GM23248 (cell line): ENCODE measurements around the gene MAP3K1.

Experiments used
- EZH2 ChIP-seq: fragments of 200-600 bp; sonication (generic); IDR thresholded peaks from 2 replicates; pipeline ENCODE4 v1.6.1; 2018; ENCODE audit warnings: antibody characterized with exemption, mild to moderate bottlenecking; ENCODE audit not compliant: insufficient read depth, poor library complexity, severe bottlenecking
- EZH2phosphoT487 ChIP-seq: fragments of 200-600 bp; sonication (generic); IDR thresholded peaks from 2 replicates; pipeline ENCODE4 v1.6.1; 2018; ENCODE audit warnings: antibody characterized with exemption, moderate library complexity, mild to moderate bottlenecking, low read depth; ENCODE audit not compliant: insufficient read depth

GRCh38 chr5:56819060-56819881, 3.9 kb downstream of the MAP3K1 start:
- no peak for TF ChIP-seq EZH2
- no peak for TF ChIP-seq EZH2phosphoT487
